HS-5 (cell line): Measurements from ENCODE around the gene GRIK5.

ENCODE experiments used
- DNase-seq: peaks from one replicate; pipeline ENCODE4 v3.0.0-alpha.2; 2012; ENCODE audit warnings: low read depth

Gene GRIK5

GRCh38 chr19:41988947-41989346, 81.1 kb downstream of the GRIK5 start:
- no peak for DNase-seq

GRCh38 chr19:41987141-41987860, 82.7 kb downstream of the GRIK5 start:
- no peak for DNase-seq

GRCh38 chr19:41984961-41985360, 85.0 kb downstream of the GRIK5 start:
- no peak for DNase-seq

GRCh38 chr19:41981724-41982123, 88.3 kb downstream of the GRIK5 start:
- DNase-seq = no peak

GRCh38 chr19:41978470-41978869, 91.5 kb downstream of the GRIK5 start:
- DNase-seq = no peak

- no peak for DNase-seq
Observed at GRCh38 chr19:41977916-41978315, 92.1 kb downstream of the GRIK5 start.

GRCh38 chr19:41974652-41975051, 95.4 kb downstream of the GRIK5 start:
- DNase-seq = no peak

GRCh38 chr19:41971363-41971762, 98.6 kb downstream of the GRIK5 start:
- DNase-seq = no peak

- DNase-seq = no peak
Observed at GRCh38 chr19:41969772-41970458, 100.1 kb downstream of the GRIK5 start.

GRCh38 chr19:41968751-41969595, 101.0 kb downstream of the GRIK5 start:
- no peak for DNase-seq

GRCh38 chr19:41967054-41967783, 102.8 kb downstream of the GRIK5 start:
- DNase-seq = no peak

- DNase-seq = no peak
Observed at GRCh38 chr19:41965106-41965505, 104.9 kb downstream of the GRIK5 start.

GRCh38 chr19:41960973-41961372, 109.0 kb downstream of the GRIK5 start:
- no peak for DNase-seq

GRCh38 chr19:41959056-41960053, 110.7 kb downstream of the GRIK5 start, which contains the start of gene RABAC1:
RABAC1 (minus strand) TSS chr19:41959321; CDS start chr19:41959292, 29 bp downstream.
- peak; percentile 67 for DNase-seq

- no peak for DNase-seq
Observed at GRCh38 chr19:41958367-41959055, 111.5 kb downstream of the GRIK5 start.

- DNase-seq = no peak
Observed at GRCh38 chr19:41957838-41958366, 112.1 kb downstream of the GRIK5 start.

GRCh38 chr19:41957161-41957837, 112.7 kb downstream of the GRIK5 start:
- no peak for DNase-seq

GRCh38 chr19:41956621-41957020, 113.4 kb downstream of the GRIK5 start:
- DNase-seq = no peak

GRCh38 chr19:41955521-41955920, 114.5 kb downstream of the GRIK5 start:
- DNase-seq = no peak
